Renal cortex interstitium (tissue), 11 donors: ENCODE measurements around the gene FHOD3. TPM values are rescaled to one million over a fixed set of nuclear protein-coding genes. Genes with fewer than 3 reads are reported as not detected.
"Not testable (repeated sequence)": the region's sequence is repeated elsewhere in the genome, so short reads cannot be mapped to it uniquely, and the experiment has no call there.

Experiments used
- DNase-seq, 11 donors: peaks; one replicate each; pipeline ENCODE4 v3.0.0-alpha.2; 2013; ENCODE audit warnings: low read depth in 9 of 11, low spot score in 4 of 11; ENCODE audit errors: extremely low read depth in 1 of 11
- polyA plus RNA-seq, 3 donors: library from polyadenylated mRNA; unstranded; fragments of 120-200 nt; gene quantifications; one replicate each; pipeline ENCODE4 v1.2.1, GENCODE V29; 2013; ENCODE audit not compliant: insufficient read length in 3 of 3

FHOD3 gene
- polyA plus RNA-seq, 3 donors = 35.3 to 48.8 (median 40.1) TPM

DNA sequence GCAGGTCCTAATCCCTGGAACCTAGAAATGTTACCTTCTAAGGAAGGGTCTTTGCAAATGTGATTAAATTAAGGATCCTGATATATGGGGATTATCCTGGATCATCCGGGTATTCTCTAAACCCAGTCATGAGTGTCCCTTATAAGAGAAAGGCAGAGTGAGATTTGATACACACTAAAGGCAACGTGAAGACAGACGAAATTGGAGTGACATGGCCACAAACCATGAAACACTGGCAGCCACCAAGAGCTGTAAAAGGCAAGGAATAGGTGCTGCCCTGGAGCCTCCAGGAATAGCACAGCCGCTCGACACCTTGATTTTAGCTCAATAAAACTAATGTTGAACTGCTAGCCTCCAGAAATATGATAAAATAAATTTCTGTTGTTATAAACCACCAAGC lies 486.3 kb downstream of the FHOD3 start:
- DNase-seq = no peak

DNA sequence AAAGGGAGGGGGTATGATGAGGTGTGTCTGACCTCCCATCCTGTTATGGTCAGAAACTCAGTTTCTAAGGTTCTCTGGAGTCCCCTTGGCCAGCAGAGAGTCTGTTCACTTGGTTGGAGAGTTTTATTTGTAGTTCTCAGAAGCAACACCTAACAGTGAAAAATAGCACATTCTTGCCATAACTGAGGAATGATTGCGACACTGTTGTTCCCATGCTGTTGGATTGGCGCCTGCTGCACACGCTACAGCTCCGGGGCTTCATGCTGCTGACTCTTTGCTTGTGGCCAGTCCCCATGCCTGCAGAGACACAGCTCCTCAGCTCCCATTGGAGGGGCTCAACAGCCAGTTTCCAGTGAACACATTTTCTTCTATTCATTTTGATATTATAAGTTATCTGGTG lies 489.2 kb downstream of the FHOD3 start:
- no peak for DNase-seq

DNA sequence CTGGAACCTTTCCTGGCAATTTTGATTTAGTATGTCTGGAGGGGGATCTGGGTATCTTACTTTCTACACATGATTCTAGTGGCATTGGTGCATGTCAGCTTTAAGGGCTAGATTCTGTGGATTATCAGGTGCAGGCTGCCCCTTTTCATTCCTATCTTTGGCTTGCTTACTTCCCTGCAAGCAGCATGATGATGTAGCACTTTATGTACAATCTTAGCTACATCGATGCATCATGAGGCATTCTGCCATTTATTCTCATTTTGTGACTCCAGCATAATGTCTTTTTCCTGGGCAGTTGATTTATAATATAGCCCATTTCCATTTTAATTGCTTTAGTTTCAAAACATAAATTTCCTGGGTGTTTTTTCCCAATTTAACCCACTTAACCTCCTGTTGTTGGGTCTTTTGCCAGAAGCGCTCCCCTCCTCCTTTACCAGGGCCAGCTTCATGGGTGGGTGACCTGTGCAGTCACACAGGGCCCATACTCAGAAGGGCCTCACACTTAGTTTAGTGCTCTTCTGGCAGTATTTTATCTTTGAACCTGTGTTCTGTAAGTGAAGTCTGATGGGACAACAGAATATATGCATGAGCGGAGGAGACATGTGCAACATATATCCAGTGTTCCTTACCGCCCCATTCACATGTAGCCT lies 495.2 kb downstream of the FHOD3 start:
- DNase-seq = no peak

DNA sequence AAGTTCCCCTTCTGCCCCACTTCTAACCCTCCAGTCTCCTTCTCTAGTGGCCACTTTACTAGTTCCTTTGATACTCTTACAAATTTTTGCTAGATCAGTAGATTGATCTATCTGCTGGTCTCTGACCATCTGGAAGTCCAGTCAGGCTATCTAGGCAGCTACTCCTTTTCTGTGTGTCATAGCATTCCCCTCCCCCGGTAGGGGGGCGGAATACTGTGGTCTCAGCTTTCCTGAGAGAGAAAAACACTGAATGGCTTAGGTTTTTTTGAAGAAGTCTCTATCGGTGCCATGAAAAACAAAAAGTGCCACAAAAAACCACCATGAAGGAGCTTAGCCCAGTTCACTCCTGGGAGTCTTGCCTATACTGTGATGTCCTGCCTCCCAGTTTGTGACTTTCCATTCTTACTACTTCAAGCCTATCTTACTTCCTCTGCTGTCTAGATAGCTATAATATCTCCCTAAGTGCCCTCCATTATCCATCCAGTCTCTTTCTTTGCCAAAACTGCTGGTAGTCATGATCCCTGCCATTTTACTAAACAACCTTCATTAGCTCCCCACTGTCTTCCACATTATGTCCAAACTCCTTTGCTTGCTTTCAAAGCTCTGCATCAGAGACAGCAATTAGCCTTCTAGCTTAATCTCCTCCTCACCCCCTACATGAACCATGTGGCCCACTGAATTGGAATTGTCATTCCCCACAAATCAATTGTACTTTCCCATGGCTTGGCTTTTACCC lies 501.4 kb downstream of the FHOD3 start:
- DNase-seq = no peak

DNA sequence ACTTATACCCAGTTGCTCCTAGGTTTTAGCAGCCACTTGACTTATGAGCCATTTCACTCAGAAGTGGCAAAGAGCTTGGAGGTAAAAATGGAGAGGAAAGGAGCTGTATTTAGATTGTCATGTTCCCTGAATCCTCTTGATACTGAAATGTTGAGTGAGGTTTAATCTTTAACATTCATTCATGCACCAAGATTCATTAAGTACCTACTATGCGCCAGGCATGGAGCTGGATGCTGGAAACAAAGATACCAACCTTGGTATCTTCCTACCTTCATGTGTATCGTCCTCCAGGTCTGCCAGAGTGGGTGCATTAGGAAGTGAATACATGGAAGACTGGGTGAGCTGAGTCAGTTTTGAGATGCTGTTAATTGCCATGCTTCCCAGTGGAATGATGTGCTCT lies 507.6 kb downstream of the FHOD3 start:
- DNase-seq = no peak

DNA sequence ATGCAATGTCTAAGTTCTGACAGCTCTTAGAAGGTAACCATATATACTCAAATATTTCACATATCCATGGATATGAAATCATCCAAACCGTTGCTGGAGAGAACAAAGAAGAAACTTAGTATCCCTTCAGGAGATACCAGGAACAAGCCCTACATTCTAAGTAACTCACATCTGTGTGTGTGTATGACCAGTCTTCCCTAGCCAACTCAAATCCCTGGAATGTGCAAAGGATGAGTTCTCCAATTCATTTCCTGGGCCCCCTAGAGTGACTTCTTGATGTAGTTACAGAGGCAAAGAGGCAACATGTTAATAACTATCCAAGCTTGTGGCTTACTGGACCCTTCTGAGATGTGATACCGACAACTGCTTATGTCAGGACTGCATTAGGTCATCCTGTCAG lies 511.2 kb downstream of the FHOD3 start:
- no peak for DNase-seq

DNA sequence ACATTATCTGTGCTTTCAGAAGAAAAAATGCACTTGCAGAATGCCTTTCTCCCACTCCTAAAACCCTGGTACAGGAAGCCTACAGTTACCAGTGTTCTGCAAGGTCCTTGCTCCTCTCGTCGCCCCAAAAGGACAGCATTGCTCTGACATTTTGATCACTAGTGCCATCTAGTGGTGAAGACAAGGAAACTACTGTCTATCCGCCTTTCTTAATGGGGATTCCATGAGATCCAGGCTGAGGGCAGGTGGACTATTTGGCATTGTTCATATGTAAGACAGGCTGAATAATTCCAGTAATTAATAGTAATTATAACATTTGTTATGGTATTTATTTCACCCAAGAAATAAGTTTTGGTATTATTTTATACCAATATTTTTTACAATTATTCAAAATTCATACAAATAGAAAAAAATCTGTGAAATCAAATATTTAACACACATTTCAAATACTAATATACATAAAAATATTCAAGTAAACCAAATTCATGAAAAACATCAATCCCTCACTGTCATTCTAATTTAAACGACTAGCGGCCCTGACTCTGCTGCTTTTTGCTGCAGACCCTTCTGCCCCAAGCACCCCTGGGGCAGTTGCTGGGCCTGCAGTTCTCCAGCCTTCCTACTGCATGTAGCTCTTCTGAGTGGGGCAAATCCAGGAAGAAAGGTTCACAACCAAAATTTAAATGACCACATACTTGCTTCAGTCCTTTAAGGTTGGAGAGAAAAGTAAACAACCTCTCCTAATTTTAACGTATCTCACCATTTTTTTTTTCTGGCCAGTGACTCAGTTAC lies 512.3 kb downstream of the FHOD3 start:
- peak; percentile 19 to 63 (median 49) for DNase-seq

DNA sequence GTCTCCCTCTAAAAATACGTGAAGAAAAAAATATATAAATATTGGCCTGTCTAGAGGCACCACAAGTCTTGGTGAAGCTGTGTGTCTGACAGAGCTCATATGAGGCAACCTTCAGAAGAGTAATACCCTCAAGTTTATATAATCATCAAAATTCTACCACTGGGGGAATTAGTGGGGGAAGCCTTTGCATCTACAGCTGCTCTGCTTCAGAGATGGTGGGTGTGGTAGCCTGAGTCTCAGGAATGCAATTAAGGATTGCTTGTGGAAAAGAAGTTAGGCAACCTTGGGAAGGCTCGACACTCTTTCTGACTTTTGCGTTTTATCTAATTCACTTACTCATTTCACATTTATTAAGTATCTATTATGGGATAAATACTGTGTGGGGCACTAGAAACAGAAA lies 513.9 kb downstream of the FHOD3 start:
- no peak for DNase-seq

DNA sequence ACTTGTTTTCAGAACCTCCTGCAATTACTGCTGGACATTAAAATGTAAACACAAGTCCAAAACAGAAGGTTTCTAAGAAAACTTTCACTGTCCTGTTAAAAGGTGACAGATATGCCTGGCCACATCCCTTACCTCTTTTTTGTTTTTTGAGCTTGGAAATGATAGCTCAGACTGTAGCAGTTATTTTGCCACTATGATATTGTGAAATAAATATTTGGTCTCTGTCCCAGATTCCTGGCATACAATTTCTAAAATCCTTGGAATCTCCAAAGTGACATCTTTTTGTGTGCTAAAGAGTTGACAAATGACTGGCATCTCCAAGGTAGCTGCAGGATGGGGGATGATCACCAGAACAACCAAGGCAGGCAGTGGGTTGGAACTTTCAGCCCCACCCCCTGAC lies 514.4 kb downstream of the FHOD3 start:
- no peak for DNase-seq

DNA sequence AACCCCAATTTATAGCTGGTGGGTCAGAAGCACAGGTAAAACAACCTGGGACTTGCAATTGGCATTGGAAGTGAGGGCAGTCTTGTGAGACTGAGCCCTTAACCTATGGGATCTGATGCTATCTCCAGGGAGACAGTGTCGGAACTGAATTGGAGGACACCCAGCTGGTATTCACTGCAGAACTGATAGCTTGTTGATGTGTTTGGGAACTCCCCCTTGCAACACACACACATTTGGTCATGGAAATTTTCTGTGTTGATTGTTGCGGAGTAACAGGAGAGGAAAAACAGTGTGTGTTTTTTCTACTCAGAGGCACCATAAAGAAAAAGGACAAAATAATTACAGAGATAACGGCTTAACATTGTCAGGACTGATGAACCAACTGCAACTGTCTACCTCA lies 515.2 kb downstream of the FHOD3 start:
- DNase-seq = peak in 1 of 11 donors; percentile 14

DNA sequence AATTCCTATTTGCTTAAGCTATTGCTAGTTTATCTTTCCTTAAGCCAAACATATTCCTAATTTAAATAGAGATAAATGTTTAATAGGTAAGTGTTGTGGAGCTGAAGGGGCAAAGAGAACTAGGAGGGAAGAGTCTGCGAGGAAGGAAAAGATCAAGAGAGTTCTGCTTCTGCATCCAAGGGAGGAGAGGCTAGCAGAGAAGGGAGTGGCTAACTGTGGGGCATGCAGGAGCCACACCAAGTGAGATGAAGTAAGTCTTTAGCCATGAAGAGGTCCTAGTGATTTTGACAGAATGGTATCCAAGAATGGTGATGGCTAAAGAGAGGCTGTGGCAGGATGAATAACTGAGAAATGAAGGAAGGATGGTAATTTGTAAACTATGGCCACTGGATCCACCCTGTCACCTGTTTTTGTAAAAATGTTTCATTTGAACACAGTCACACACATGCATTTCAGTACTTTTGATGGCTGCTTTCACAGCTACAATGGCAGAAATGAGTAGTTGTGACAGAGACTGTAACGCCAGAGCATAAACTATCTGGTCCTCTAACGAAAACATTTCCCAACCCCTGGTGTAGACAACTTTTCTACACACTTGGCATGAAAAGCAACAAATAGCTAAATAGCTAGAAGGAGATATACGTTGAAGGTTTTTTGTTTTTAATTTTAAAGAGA lies 515.7 kb downstream of the FHOD3 start:
- DNase-seq = no peak

DNA sequence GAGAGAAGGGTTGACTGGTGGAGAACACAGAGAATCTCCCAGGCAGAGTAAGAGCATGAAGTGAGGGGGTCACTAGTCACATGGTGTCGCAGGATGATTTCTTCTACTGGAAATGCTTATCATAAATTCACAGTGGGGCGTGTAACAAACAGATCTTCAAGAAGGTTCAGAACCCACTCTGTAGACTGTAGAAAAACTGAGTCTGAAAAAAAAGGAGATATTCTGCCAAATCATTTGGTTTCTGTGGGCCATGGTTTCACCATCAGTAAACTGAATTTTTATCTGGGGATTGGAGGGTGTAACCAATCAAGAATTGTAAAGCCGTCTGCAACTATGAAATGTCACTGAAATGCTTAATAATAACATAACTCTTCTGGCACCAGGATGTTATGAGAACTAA lies 516.3 kb downstream of the FHOD3 start:
- no peak for DNase-seq

DNA sequence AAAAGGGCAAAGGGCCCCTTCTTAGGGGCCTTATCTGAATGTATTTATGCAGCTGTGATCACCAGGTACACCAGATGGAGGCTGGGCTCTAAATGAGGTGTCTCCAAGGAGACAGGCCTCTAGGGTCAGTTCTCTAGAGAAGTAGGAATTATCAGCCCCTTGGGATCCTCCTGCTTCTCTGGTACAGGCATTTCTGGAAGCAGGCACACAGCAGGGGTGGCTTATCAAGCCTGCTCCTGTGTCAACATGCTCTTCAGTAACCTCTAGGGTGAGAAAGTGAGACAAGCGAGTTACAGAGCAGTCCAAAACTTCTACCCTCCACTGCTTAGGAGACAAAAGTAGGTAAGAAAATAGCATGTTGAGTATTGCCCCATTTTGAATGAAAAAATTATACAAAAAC lies 517.5 kb downstream of the FHOD3 start:
- DNase-seq = no peak

DNA sequence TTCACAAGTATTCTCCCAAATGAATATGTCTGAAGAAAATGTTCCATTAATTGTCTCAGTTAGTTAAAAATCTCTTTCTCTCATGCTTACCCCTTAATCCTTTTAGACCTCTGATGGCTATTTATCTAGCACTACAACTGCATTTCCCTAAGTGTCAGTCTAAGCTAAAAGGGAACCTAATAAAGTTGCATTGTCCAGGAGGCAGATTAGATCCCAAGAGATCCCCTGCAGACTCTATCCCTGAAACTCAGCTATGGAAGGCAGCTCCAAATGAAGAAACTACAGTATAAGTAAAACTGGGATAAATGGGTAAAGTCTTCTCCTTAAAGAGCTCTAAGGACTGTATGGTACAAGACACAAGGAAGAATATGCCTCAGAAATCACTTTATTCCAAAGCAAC lies 518.6 kb downstream of the FHOD3 start:
- not testable (repeated sequence) for DNase-seq

DNA sequence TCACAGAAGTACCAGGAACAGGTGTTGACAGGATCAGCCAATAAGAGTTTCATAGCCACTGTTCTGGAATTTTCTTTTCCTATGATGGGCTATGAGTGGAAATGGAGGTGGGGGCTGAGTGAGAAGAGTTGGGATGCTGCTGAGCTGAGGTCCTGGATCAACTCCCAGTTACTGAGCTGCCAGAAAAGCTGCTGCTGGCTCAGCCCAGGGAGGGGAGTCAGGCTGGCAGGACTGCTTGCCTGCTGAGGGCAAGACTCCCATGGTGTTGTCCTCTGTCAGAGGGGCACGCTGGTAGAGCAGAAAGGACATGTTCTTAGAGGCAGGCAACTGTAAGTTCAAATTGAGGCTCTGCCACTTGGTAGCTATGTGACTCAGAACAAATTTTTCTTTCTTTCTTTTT lies 519.5 kb downstream of the FHOD3 start:
- DNase-seq = no peak

DNA sequence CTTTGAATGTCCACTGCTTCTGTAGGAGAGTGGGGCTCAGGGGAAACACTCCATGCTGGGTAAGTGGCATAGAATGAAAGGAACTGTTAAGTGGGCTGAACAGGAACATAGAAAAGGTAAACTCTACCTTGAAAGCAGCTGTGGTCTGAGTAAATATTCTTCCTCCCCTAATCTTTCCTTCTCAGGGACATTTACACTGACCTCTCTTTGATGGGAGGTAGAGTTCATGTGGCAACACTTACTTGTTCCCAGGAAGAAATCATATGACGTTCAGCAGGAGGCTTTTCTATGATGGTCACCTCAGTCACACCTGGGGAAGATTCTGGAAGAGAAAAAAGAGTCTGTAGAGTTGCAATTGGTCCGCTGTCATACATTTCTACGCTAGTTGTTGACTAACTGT lies 521.1 kb downstream of the FHOD3 start:
- no peak for DNase-seq

DNA sequence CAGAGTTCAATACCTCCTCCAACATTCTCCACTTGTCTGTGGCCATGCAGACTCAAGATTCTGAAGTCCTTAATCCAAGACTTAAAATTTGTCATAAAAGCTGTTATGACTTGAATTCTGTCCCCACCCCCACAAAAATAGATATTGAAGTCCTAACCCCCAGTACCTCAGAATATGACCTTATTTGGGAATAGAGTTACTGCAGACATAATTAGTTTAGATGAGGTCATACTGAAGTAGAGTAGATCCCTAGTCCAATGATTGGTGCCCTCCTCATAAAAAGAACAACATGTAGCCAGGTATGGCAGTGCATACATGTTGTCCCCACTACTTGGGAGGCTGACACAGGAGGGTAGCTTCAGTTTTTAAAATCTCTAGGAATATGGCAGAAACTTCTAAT lies 522.1 kb downstream of the FHOD3 start:
- no peak for DNase-seq

DNA sequence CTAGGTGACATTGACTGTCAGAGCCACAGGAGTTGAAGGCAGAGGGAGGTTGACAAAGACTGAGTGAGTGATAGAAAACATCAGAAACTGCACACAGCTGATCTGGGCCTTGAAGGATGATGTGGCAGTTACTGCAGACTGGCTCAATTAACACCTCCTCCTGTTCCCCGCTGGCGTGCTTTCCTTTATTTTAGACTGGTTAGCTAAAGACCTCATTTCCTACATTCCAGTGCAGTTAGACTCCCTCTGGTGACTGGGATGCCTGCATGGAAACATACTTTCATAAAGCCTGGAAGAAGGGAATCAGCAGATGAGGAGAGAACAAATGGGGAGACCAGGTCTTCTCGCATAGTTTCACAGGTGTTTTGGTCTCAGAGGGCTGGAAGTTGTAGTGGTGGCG lies 524.2 kb downstream of the FHOD3 start:
- DNase-seq = no peak

DNA sequence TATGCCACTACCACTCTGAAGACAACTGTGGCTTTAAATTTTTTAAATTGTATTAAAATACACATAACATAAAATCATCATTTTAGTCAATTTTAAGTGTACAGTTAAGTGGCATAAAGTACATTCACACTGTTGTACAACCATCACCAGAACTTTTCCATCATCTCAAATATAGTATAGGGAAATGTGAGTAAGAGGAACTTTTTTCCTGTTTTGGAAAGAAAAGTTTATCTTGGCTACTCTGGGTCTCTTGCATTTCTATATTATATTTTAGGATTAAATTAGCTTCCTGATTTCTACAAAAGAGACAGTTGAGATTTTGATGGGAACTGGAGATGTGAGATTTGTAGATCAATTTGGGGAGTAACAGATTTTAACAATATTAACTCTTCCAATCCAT lies 528.0 kb downstream of the FHOD3 start:
- no peak for DNase-seq

DNA sequence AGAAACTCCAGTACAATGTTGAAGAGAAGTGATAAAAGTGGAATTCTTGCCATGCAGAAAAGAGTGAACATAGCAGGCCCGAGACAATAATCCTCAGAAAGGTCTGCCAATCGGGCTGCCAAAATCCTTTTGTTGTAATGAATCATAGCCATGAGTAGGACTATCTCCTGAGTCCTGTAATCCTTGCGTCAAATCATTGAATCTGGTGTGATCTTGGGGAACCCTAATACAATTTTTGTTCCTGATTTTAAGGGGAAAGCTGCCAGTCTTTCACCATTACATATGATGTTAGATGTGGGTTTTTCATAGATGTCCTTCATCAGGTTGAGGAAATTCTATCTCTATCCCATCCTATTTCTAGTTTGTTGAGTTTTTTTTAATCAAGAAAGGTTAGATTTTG lies 529.0 kb downstream of the FHOD3 start:
- DNase-seq = no peak
